Measurements from ENCODE around the gene SLC8A1.
A peak's percentile ranks its signal among the peaks of the same experiment; 100 is the strongest.

The SLC8A1 gene

GRCh38 chr2:40213071-40213470, 238.8 kb downstream of the SLC8A1 start:
- DNase-seq = no peak

GRCh38 chr2:40210968-40211353, 240.9 kb downstream of the SLC8A1 start:
- intact Hi-C loops (cut with DNase I) = no loop called here
- no peak for DNase-seq

More at GRCh38 chr2:40213071-40213470, 238.8 kb downstream of the SLC8A1 start:
- intact Hi-C loops (cut with DNase I) = no loop called here

GRCh38 chr2:40210344-40210967, 241.4 kb downstream of the SLC8A1 start:
- DNase-seq = no peak
- intact Hi-C loops (cut with DNase I) = no loop called here

- intact Hi-C loops (cut with DNase I) = no loop called here
- no peak for DNase-seq
Measured at GRCh38 chr2:40209761-40210160, 242.1 kb downstream of the SLC8A1 start.

- no peak for DNase-seq
- intact Hi-C loops (cut with DNase I) = no loop called here
Measured at GRCh38 chr2:40208463-40208862, 243.4 kb downstream of the SLC8A1 start.

- no peak for DNase-seq
- intact Hi-C loops (cut with DNase I) = no loop called here
Measured at GRCh38 chr2:40204268-40204667, 247.6 kb downstream of the SLC8A1 start.

- DNase-seq = no peak
- intact Hi-C loops (cut with DNase I) = no loop called here
Measured at GRCh38 chr2:40202798-40203400, 249.0 kb downstream of the SLC8A1 start.

GRCh38 chr2:40201425-40201824, 250.5 kb downstream of the SLC8A1 start:
- no peak for DNase-seq
- intact Hi-C loops (cut with DNase I) = no loop called here

- intact Hi-C loops (cut with DNase I) = no loop called here
- no peak for DNase-seq
Measured at GRCh38 chr2:40200366-40200915, 251.4 kb downstream of the SLC8A1 start.

- no peak for DNase-seq
- intact Hi-C loops (cut with DNase I) = no loop called here
Measured at GRCh38 chr2:40199771-40200170, 252.1 kb downstream of the SLC8A1 start.

- peak in 3 of 10 donors; percentile 7 to 49 (median 11) for DNase-seq
- intact Hi-C loops (cut with DNase I) = no loop called here
Measured at GRCh38 chr2:40197121-40197520, 254.8 kb downstream of the SLC8A1 start.

- DNase-seq = no peak
- intact Hi-C loops (cut with DNase I) = no loop called here
Measured at GRCh38 chr2:40193670-40194026, 258.2 kb downstream of the SLC8A1 start.

- intact Hi-C loops (cut with DNase I) = no loop called here
- no peak for DNase-seq
Measured at GRCh38 chr2:40192864-40193669, 258.8 kb downstream of the SLC8A1 start.

GRCh38 chr2:40190457-40190856, 261.4 kb downstream of the SLC8A1 start:
- intact Hi-C loops (cut with DNase I) = no loop called here
- no peak for DNase-seq

GRCh38 chr2:40189881-40190280, 262.0 kb downstream of the SLC8A1 start:
- intact Hi-C loops (cut with DNase I) = no loop called here
- DNase-seq = no peak

- DNase-seq = no peak
- intact Hi-C loops (cut with DNase I) = no loop called here
Measured at GRCh38 chr2:40187054-40187453, 264.8 kb downstream of the SLC8A1 start.

GRCh38 chr2:40184551-40184950, 267.3 kb downstream of the SLC8A1 start:
- intact Hi-C loops (cut with DNase I) = no loop called here

GRCh38 chr2:40181855-40182254, 270.0 kb downstream of the SLC8A1 start:
- no peak for DNase-seq
- intact Hi-C loops (cut with DNase I) = no loop called here

More at GRCh38 chr2:40184551-40184950, 267.3 kb downstream of the SLC8A1 start:
- no peak for DNase-seq

GRCh38 chr2:40179801-40180200, 272.1 kb downstream of the SLC8A1 start:
- no peak for DNase-seq
- intact Hi-C loops (cut with DNase I) = no loop called here

GRCh38 chr2:40178971-40179370, 272.9 kb downstream of the SLC8A1 start:
- no peak for DNase-seq
- intact Hi-C loops (cut with DNase I) = no loop called here

- intact Hi-C loops (cut with DNase I) = no loop called here
- DNase-seq = no peak
Measured at GRCh38 chr2:40178171-40178778, 273.6 kb downstream of the SLC8A1 start.
